GM23248 (cell line): ENCODE measurements around the gene DAB2IP. TPM values are rescaled to one million over a fixed set of nuclear protein-coding genes. Genes with fewer than 3 reads are reported as not detected.

Source experiments
- DNase-seq: peaks from one replicate; pipeline ENCODE4 v3.0.0-alpha.2; 2015
- H2AFZ ChIP-seq: fragments of 200-600 bp; sonication (generic); 2 replicates; pipeline ENCODE4 v1.6.1; 2016; ENCODE audit warnings: antibody characterized with exemption
- H3F3A ChIP-seq: fragments of 200-600 bp; sonication (generic); 2 replicates; pipeline ENCODE4 v1.6.1; 2016; ENCODE audit warnings: mild to moderate bottlenecking, antibody characterized with exemption, mixed run types; ENCODE audit not compliant: insufficient read depth
- H3K27ac ChIP-seq: fragments of 200-600 bp; sonication (generic); 2 replicates; pipeline ENCODE4 v1.5.1; 2016; ENCODE audit warnings: mild to moderate bottlenecking
- H3K27me3 ChIP-seq: fragments of 200-600 bp; sonication (generic); replicated peaks from 2 replicates; pipeline ENCODE4 v1.6.1; 2016; ENCODE audit warnings: mild to moderate bottlenecking; ENCODE audit not compliant: insufficient read depth
- H3K36me3 ChIP-seq: fragments of 200-600 bp; sonication (generic); 2 replicates; pipeline ENCODE4 v1.6.1; 2016; ENCODE audit warnings: low read depth, mild to moderate bottlenecking
- H3K4me1 ChIP-seq: fragments of 200-600 bp; sonication (generic); 2 replicates; pipeline ENCODE4 v1.6.1; 2016; ENCODE audit warnings: mild to moderate bottlenecking; ENCODE audit not compliant: insufficient read depth
- H3K4me2 ChIP-seq: fragments of 200-600 bp; sonication (generic); one replicate; pipeline ENCODE4 v1.6.1; 2016; ENCODE audit warnings: mild to moderate bottlenecking; ENCODE audit not compliant: unreplicated experiment
- H3K4me3 ChIP-seq: fragments of 200-600 bp; sonication (generic); 2 replicates; pipeline ENCODE4 v1.5.1; 2016; ENCODE audit warnings: mild to moderate bottlenecking
- H3K79me2 ChIP-seq: fragments of 200-600 bp; sonication (generic); 2 replicates; pipeline ENCODE4 v1.6.1; 2016; ENCODE audit warnings: mild to moderate bottlenecking; ENCODE audit not compliant: insufficient read depth
- H3K9ac ChIP-seq: fragments of 200-600 bp; sonication (generic); 2 replicates; pipeline ENCODE4 v1.6.1; 2016; ENCODE audit warnings: mild to moderate bottlenecking
- H3K9me2 ChIP-seq: fragments of 200-600 bp; sonication (generic); 2 replicates; pipeline ENCODE4 v1.6.1; 2016; ENCODE audit warnings: mixed run types, mild to moderate bottlenecking, moderate library complexity; ENCODE audit not compliant: insufficient read depth
- H3K9me3 ChIP-seq: fragments of 200-600 bp; sonication (generic); one replicate; pipeline ENCODE4 v1.6.1; 2017; ENCODE audit warnings: low read depth
- H4K20me1 ChIP-seq: fragments of 200-600 bp; sonication (generic); 2 replicates; pipeline ENCODE4 v1.6.0; 2016; ENCODE audit not compliant: insufficient read depth
- EZH2 ChIP-seq: fragments of 200-600 bp; sonication (generic); IDR thresholded peaks from 2 replicates; pipeline ENCODE4 v1.6.1; 2018; ENCODE audit warnings: antibody characterized with exemption, mild to moderate bottlenecking; ENCODE audit not compliant: insufficient read depth, poor library complexity, severe bottlenecking
- EZH2phosphoT487 ChIP-seq: fragments of 200-600 bp; sonication (generic); IDR thresholded peaks from 2 replicates; pipeline ENCODE4 v1.6.1; 2018; ENCODE audit warnings: antibody characterized with exemption, moderate library complexity, mild to moderate bottlenecking, low read depth; ENCODE audit not compliant: insufficient read depth
- WGBS, 2 experiments: methylation state at CpG; one replicate each; pipeline ENCODE4 v1.1.6; 2015 to 2017; ENCODE audit warnings: low lambda C conversion rate in 2 of 2, low coverage in 1 of 2; ENCODE audit errors: missing lambda C conversion rate in 2 of 2; 5-methylcytosine and 5-hydroxymethylcytosine counted together
- in situ Hi-C: fragments of 300-500 bp; cut with MboI; formaldehyde crosslinking; loops from 2 replicates; pipeline ENCODE4 v1.15.0; 2020
- polyA plus RNA-seq: library from polyadenylated mRNA; unstranded; fragments of >200 nt; fragmentation: Nextera tagmentation; extraction: Ambion mirVana; gene quantifications from 2 replicates; pipeline ENCODE4 v1.2.1, GENCODE V29; 2016
- total RNA-seq: library from RNA; depleted of rRNA; stranded (reverse); fragments of >200 nt; shearing (Covaris generic); gene quantifications from 2 replicates; pipeline ENCODE4 v1.2.3, GENCODE V29; 2014

Gene DAB2IP
- total and polyA plus RNA-seq, 2 experiments from 2014 or later: 2.6 to 19.7 TPM

DNA sequence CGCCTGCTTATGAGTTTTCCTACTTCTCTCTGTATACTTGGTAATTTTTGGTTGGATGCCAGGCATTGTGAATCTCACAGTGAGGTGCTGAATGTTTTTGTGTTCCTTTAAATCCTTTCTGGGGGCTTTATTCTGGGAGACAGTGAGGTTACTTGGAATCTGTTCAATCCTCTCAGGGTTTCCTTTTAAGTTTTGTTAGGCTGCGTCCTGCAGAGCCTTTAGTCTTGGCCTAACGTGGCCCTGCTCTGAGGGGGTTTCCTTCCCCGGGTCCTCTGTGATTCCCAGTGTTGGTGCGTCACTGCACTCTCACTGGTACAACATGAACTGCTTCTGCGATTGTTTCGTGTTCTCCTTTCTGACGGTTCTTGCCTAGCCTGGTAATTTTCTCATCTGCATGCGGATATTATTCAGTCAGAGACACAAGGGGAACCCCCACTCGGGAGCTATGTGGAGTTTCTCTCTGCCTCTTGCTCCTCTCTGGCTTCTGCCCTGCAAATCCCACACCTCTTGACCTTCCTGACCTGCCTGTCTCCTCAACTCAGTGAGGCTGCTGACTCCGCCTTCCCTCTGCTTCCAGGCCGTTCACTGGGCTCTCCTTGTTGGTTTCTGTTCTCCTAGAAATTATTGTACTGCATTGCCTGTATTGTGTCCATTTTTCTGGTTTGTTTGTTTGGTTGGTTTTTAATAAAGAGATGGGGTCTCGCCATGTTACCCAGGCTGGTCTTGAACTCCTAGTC, 128.1 kb downstream of the DAB2IP start:
- TF ChIP-seq EZH2phosphoT487 (no peak), EZH2 (no peak)
- 86% methylated on average over 13 of the region's 13 CpGs for WGBS, 2 experiments

DNA sequence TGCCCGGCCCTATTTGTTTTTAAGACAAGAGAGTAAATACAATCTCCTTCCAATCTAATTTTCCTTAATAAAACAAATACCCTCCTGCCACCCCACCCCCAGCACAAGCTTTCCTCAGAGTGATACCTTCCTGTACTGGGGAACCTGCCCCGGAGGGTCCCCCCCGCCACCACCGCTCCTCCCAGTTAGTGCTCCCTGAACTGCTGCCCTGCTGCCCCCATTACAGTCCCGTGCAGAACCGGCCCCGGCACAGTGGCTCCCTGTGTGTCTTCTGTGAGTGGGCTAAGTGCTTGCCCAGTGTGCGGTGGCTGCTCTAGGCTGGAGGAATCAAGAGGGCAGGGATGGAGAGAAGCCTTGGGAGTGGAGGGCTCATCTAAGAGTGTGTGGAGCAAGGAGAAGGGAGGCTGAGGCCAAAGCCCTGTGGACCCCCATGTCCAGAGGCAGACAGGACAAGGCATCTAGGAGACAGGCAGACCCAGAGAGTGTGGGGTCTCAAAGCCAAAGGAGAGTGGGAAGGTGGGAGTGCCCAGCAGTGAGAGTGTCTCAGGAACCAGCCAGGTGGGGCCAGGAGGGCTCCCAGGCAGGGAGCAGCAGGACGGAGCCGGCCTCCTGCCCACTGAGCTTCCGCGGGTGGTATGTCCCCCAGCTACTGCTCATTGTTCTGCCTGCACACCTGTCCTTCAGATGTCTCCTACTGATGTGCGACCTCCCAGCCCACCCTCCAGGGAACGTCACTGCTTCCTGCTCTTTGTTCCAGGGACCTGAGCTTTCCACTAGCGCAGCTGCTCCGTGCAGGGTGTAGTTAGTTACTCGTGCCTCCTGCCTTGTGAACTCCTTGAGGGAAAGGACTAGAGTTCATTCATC, 129.0 kb downstream of the DAB2IP start:
- Histone ChIP-seq H3K36me3 (no peaks in the 10 kb centered on the region), H3K9me2 (no peaks in the 10 kb centered on the region)

More for the DNA sequence above, 128.1 kb downstream of the DAB2IP start:
- Histone ChIP-seq H3K79me2 (no peaks in the 10 kb centered on the region), H3K9ac (no peak overlapping the region), H3K4me2 (no peak overlapping the region), H2AFZ (no peak overlapping the region), H3K36me3 (no peaks in the 10 kb centered on the region), H3K9me2 (no peaks in the 10 kb centered on the region), H3K27me3 (no peaks in the 10 kb centered on the region), H3K4me1 (no peaks in the 10 kb centered on the region), H3K9me3 (no peaks in the 10 kb centered on the region), H3K4me3 (no peak overlapping the region), H3K27ac (no peak overlapping the region), H3F3A (no peaks in the 10 kb centered on the region), H4K20me1 (no peaks in the 10 kb centered on the region)
- in situ Hi-C loops: no loop called here
- no peak for DNase-seq

DNA sequence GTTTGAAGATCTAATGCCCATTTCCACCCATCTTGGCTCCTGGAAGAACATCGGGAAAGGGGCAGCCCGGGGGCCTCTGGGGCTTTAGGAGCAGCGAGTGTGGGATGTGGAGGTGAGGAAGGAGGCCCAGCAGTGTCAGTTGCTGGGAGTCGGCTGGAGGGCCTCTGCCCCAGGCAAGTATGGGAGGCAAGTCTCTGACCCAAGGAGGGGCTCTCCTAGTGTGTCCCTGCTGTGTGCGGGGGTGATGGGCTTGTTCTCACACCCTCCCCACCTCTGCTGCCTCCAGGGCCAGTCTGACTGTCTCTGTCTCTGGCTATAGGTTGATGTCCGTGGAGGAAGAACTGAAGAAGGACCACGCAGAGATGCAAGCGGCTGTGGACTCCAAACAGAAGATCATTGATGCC, 129.7 kb downstream of the DAB2IP start:
- Histone ChIP-seq H3K27me3 (no peaks in the 10 kb centered on the region), H3K4me3 (no peak overlapping the region), H2AFZ (no peak overlapping the region), H3K79me2 (no peaks in the 10 kb centered on the region), H3K9me2 (no peaks in the 10 kb centered on the region), H3K9ac (no peak overlapping the region), H3K36me3 (no peaks in the 10 kb centered on the region), H3K9me3 (no peaks in the 10 kb centered on the region), H4K20me1 (no peaks in the 10 kb centered on the region), H3K27ac (no peak overlapping the region), H3K4me2 (no peak overlapping the region), H3F3A (no peaks in the 10 kb centered on the region), H3K4me1 (no peaks in the 10 kb centered on the region)
- WGBS, 2 experiments: 97 to 98% methylated on average over 8 of the region's 8 CpGs
- in situ Hi-C loops: no loop called here
- DNase-seq: no peak
- no peak for TF ChIP-seq EZH2phosphoT487
- no peak for TF ChIP-seq EZH2

More for the DNA sequence above, 129.0 kb downstream of the DAB2IP start:
- H3K27ac ChIP-seq: no peak overlapping the region
- H3K9me3 ChIP-seq: no peaks in the 10 kb centered on the region
- no peak overlapping the region for H2AFZ ChIP-seq
- no peak overlapping the region for H3K4me3 ChIP-seq
- in situ Hi-C loops: no loop called here
- H4K20me1 ChIP-seq: no peaks in the 10 kb centered on the region
- no peak overlapping the region for H3K9ac ChIP-seq
- DNase-seq: no peak
- H3F3A ChIP-seq: no peaks in the 10 kb centered on the region
- H3K79me2 ChIP-seq: no peaks in the 10 kb centered on the region
- WGBS, 2 experiments: 94 to 95% methylated on average over 16 to 17 of the region's 17 CpGs
- no peak overlapping the region for H3K4me2 ChIP-seq
- no peaks in the 10 kb centered on the region for H3K27me3 ChIP-seq
- no peak for TF ChIP-seq EZH2phosphoT487
- TF ChIP-seq EZH2: no peak
- H3K4me1 ChIP-seq: no peaks in the 10 kb centered on the region

DNA sequence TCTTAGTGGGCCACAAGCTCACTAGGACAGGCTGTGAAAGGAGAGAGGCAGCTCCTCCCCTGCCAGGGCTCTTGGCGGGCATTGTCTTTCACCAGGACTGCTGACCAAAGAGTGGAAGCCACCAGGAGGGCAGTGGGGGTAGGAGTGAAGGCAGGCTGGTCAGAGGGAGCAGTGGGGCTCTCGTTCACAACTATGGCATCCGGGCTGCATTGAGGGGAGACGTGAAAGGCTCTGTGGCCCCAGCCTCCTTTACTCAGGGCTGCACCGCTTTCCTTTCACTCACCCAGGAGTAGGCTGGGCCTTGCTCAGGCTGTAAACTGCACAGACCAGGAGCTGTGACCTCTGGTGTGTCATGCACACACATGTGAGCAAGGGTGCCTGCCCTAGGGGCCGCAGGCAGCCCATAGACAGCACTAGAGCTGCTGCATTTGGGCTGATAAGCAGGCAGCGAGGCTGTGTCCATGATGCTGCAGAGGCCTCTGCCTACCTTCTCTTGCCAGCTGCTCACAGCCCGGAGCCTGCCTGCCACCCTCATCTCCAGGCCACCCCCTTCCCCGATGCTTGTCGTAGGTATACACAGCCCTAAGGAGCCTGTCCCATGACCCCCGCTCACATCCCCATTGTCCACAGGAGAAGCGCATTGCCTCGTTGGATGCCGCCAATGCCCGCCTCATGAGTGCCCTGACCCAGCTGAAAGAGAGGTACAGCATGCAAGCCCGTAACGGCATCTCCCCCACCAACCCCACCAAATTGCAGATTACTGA, 130.4 kb downstream of the DAB2IP start:
- Histone ChIP-seq H3K4me3 (no peak overlapping the region), H3K4me1 (no peaks in the 10 kb centered on the region), H3K27me3 (no peaks in the 10 kb centered on the region), H3K9ac (no peak overlapping the region), H3K36me3 (no peaks in the 10 kb centered on the region), H4K20me1 (no peaks in the 10 kb centered on the region), H3K27ac (no peak overlapping the region), H3K79me2 (no peaks in the 10 kb centered on the region), H3K9me3 (no peaks in the 10 kb centered on the region), H3F3A (no peaks in the 10 kb centered on the region), H2AFZ (no peak overlapping the region), H3K4me2 (no peak overlapping the region), H3K9me2 (no peaks in the 10 kb centered on the region)
- 94 to 96% methylated on average over 14 to 17 of the region's 17 CpGs for WGBS, 2 experiments
- no peak for TF ChIP-seq EZH2phosphoT487
- no peak for TF ChIP-seq EZH2
- no peak for DNase-seq
- in situ Hi-C loops: no loop called here
